Nephron (organoid): ENCODE measurements around the gene POLK.

Experiments
- H3K27ac Mint-ChIP-seq, 3 experiments: 2 replicates each; pipeline ENCODE4 v1.8.0; 2020; ENCODE audit warnings: mixed read lengths in 3 of 3, mild to moderate bottlenecking in 2 of 3, moderate library complexity in 1 of 3
- H3K27me3 Mint-ChIP-seq: 2 replicates; pipeline ENCODE4 v1.8.0; 2021; ENCODE audit warnings: low read depth, mild to moderate bottlenecking, moderate library complexity, mixed read lengths
- H3K36me3 Mint-ChIP-seq: 2 replicates; pipeline ENCODE4 v1.8.0; 2020; ENCODE audit warnings: low read depth, mixed read lengths
- H3K4me1 Mint-ChIP-seq: 2 replicates; pipeline ENCODE4 v1.8.0; 2020; ENCODE audit warnings: mixed read lengths
- H3K4me3 Mint-ChIP-seq, 3 experiments: 2 replicates each; pipeline ENCODE4 v1.8.0; 2020; ENCODE audit warnings: mild to moderate bottlenecking in 3 of 3, mixed read lengths in 3 of 3, moderate library complexity in 2 of 3
- H3K9me3 Mint-ChIP-seq: 2 replicates; pipeline ENCODE4 v1.8.0; 2020; ENCODE audit warnings: mixed read lengths
- CTCF ChIP-seq, 3 experiments: fragments of 200-600 bp; sonication (generic); IDR thresholded peaks; one replicate each; pipeline ENCODE4 v1.5.0; 2021; ENCODE audit warnings: antibody characterized with exemption in 3 of 3; ENCODE audit not compliant: unreplicated experiment in 3 of 3

The POLK gene

GRCh38 chr5:75512383-75513074 is 838 bp downstream of the POLK start:
- H3K27ac Mint-ChIP-seq = peak overlapping the region; percentile 98 to 99 (median 99)
- TF ChIP-seq CTCF (IDR thresholded peaks at IDR 0.05; ENCODE audit: unreplicated experiment in 3 of 3) = no peak
- peak overlapping the region; percentile 98 to 99 (median 98) for H3K4me3 Mint-ChIP-seq
- H3K27me3 Mint-ChIP-seq = no peaks in the 10 kb centered on the region
- peaks cover 21% of the 10 kb centered on the region for H3K36me3 Mint-ChIP-seq
- peaks cover 8% of the 10 kb centered on the region for H3K9me3 Mint-ChIP-seq
- peaks cover 51% of the 10 kb centered on the region for H3K4me1 Mint-ChIP-seq

- no peak for TF ChIP-seq CTCF (IDR thresholded peaks at IDR 0.05; ENCODE audit: unreplicated experiment in 3 of 3)
- Mint-ChIP-seq H3K4me1 (peaks cover 40% of the 10 kb centered on the region), H3K36me3 (peaks cover 28% of the 10 kb centered on the region), H3K27ac (no peak overlapping the region), H3K4me3 (peak overlapping the region in 2 of 3 experiments; percentile 13 to 98), H3K27me3 (no peaks in the 10 kb centered on the region), H3K9me3 (peaks cover 10% of the 10 kb centered on the region)
Observed at GRCh38 chr5:75513841-75514240, 2.1 kb downstream of the POLK start.

- H3K27ac Mint-ChIP-seq = no peak overlapping the region
- peaks cover 33% of the 10 kb centered on the region for H3K36me3 Mint-ChIP-seq
- H3K4me3 Mint-ChIP-seq = peak overlapping the region in 1 of 3 experiments; percentile 98
- H3K9me3 Mint-ChIP-seq = peaks cover 13% of the 10 kb centered on the region
- H3K4me1 Mint-ChIP-seq = peaks cover 38% of the 10 kb centered on the region
- no peak for TF ChIP-seq CTCF (IDR thresholded peaks at IDR 0.05; ENCODE audit: unreplicated experiment in 3 of 3)
- H3K27me3 Mint-ChIP-seq = no peaks in the 10 kb centered on the region
Observed at GRCh38 chr5:75514323-75514722, 2.6 kb downstream of the POLK start.

GRCh38 chr5:75519761-75520160 is 8.1 kb downstream of the POLK start:
- H3K9me3 Mint-ChIP-seq = peaks cover 40% of the 10 kb centered on the region

GRCh38 chr5:75521195-75521594 is 9.5 kb downstream of the POLK start:
- peaks cover 40% of the 10 kb centered on the region for H3K9me3 Mint-ChIP-seq
- H3K4me3 Mint-ChIP-seq = no peak overlapping the region
- no peak overlapping the region for H3K27ac Mint-ChIP-seq
- no peaks in the 10 kb centered on the region for H3K4me1 Mint-ChIP-seq
- no peaks in the 10 kb centered on the region for H3K27me3 Mint-ChIP-seq
- H3K36me3 Mint-ChIP-seq = peaks cover 56% of the 10 kb centered on the region
- TF ChIP-seq CTCF (IDR thresholded peaks at IDR 0.05; ENCODE audit: unreplicated experiment in 3 of 3) = no peak

More at GRCh38 chr5:75519761-75520160, 8.1 kb downstream of the POLK start:
- TF ChIP-seq CTCF (IDR thresholded peaks at IDR 0.05; ENCODE audit: unreplicated experiment in 3 of 3) = no peak
- Mint-ChIP-seq H3K4me3 (no peak overlapping the region), H3K4me1 (no peaks in the 10 kb centered on the region), H3K27ac (no peak overlapping the region), H3K27me3 (no peaks in the 10 kb centered on the region), H3K36me3 (peaks cover 61% of the 10 kb centered on the region)

- Mint-ChIP-seq H3K9me3 (peaks cover 37% of the 10 kb centered on the region), H3K4me3 (no peak overlapping the region), H3K4me1 (no peaks in the 10 kb centered on the region), H3K27me3 (no peaks in the 10 kb centered on the region), H3K27ac (no peak overlapping the region), H3K36me3 (peaks cover 52% of the 10 kb centered on the region)
- no peak for TF ChIP-seq CTCF (IDR thresholded peaks at IDR 0.05; ENCODE audit: unreplicated experiment in 3 of 3)
Observed at GRCh38 chr5:75522025-75522424, 10.3 kb downstream of the POLK start.
